Central memory CD8-positive, alpha-beta T cell (primary cell): ENCODE results near the gene PELI2.
A peak's percentile ranks its signal among the peaks of the same experiment; 100 is the strongest.

Source experiments
- ATAC-seq: fragments of 150-1000 bp; cut with Tn5 transposase; replicated peaks from 2 replicates; pipeline ENCODE4 v1.10.0; 2022; ENCODE audit warnings: mild to moderate bottlenecking, moderate FRiP score, moderate number of reproducible peaks; ENCODE audit not compliant: poor library complexity, severe bottlenecking; ENCODE audit errors: extremely low read depth
- DNase-seq, 2 donors: peaks; one replicate each; pipeline ENCODE4 v3.0.0; 2021; ENCODE audit warnings: low spot score in 2 of 2
- H3K27ac Mint-ChIP-seq: one replicate; pipeline ENCODE4 v1.8.0; 2022; ENCODE audit warnings: low read depth, mild to moderate bottlenecking, moderate library complexity, mixed read lengths
- H3K27me3 Mint-ChIP-seq: one replicate; pipeline ENCODE4 v1.8.0; 2022; ENCODE audit warnings: mixed read lengths
- H3K36me3 Mint-ChIP-seq: one replicate; pipeline ENCODE4 v1.8.0; 2022; ENCODE audit warnings: mild to moderate bottlenecking, moderate library complexity, mixed read lengths; ENCODE audit not compliant: insufficient read depth
- H3K4me1 Mint-ChIP-seq: one replicate; pipeline ENCODE4 v1.8.0; 2022; ENCODE audit warnings: mixed read lengths
- H3K4me3 Mint-ChIP-seq: one replicate; pipeline ENCODE4 v1.8.0; 2022; ENCODE audit warnings: mild to moderate bottlenecking, moderate library complexity, mixed read lengths
- H3K9me3 Mint-ChIP-seq: one replicate; pipeline ENCODE4 v1.8.0; 2022; ENCODE audit warnings: mixed read lengths

PELI2 gene

GRCh38 chr14:56324454-56324853 lies 206.2 kb downstream of the PELI2 start:
- DNase-seq (no peak), ATAC-seq (no peak)
- Mint-ChIP-seq H3K9me3 (peaks cover 8% of the 10 kb centered on the region), H3K4me1 (no peaks in the 10 kb centered on the region), H3K27ac (no peak overlapping the region), H3K36me3 (no peaks in the 10 kb centered on the region), H3K4me3 (no peak overlapping the region), H3K27me3 (peaks cover 10% of the 10 kb centered on the region)

DNA sequence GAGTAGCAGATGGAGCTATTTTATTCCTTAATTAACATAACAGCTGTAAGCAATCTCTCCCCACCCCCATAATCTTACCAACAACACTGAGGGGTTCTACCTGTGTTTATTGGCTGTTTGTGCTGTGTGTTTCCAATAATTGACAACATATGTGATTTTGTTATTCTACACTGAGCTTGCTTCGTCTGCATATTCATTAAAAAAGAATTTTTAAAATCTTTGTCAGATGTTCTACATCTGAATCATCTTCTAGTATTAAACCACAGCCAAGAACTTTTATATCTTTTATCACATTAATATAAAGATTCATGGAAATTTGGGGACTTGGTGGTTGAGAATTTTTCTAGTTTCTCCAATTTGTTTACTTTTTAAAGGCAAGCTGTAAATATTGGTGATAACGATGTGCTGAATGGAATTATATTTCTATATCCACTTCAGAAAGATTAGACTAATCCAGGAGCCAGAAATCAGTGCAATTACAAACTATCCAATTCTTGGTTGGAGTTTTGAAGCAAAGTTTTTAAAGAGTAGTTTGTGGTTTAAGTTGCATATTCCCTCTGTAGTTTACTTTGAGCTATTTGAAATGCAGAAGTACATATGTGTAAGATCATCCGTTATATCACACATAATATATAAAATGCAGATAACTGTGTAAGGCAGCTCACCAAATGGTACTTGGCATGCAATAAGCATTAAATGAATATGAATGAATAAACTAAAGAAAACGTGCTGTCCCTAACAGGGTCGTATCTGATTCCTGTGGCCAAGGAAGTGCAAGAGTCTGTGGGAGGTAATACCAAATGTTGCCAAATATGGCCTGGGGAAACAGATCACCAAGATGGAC lies 206.9 kb downstream of the PELI2 start:
- no peak for DNase-seq
- Mint-ChIP-seq H3K4me3 (no peak overlapping the region), H3K36me3 (no peaks in the 10 kb centered on the region), H3K27ac (no peak overlapping the region), H3K27me3 (peaks cover 4% of the 10 kb centered on the region), H3K9me3 (peaks cover 2% of the 10 kb centered on the region), H3K4me1 (no peaks in the 10 kb centered on the region)
- no peak for ATAC-seq

DNA sequence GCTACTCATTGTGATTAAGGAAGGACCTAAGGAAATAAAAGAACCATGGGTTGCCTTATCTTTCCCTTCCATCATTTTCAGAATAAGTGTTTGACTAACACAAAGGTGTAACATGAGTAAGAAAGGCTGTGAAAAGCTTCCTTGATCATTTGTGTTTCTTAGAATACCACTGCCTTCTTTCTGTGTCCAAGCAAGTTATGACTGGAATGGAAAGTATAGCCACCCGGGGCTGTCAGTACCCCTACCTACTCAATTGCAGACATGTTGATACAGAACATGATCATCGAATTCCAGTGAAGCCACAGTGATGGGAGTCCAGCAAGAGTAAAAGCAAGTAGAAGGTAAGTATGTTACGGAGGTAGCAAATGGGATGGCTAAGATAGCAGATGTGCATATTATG lies 209.8 kb downstream of the PELI2 start:
- ATAC-seq = no peak

GRCh38 chr14:56331592-56332216 lies 213.5 kb downstream of the PELI2 start:
- H3K4me3 Mint-ChIP-seq = no peak overlapping the region
- no peaks in the 10 kb centered on the region for H3K27me3 Mint-ChIP-seq
- H3K36me3 Mint-ChIP-seq = no peaks in the 10 kb centered on the region
- DNase-seq = no peak
- no peaks in the 10 kb centered on the region for H3K9me3 Mint-ChIP-seq
- H3K27ac Mint-ChIP-seq = no peak overlapping the region
- ATAC-seq = no peak
- H3K4me1 Mint-ChIP-seq = peaks cover 8% of the 10 kb centered on the region

More for the DNA sequence above, 209.8 kb downstream of the PELI2 start:
- H3K36me3 Mint-ChIP-seq = no peaks in the 10 kb centered on the region
- H3K4me3 Mint-ChIP-seq = no peak overlapping the region
- no peak for DNase-seq
- no peaks in the 10 kb centered on the region for H3K27me3 Mint-ChIP-seq
- no peak overlapping the region for H3K27ac Mint-ChIP-seq
- no peaks in the 10 kb centered on the region for H3K4me1 Mint-ChIP-seq
- no peaks in the 10 kb centered on the region for H3K9me3 Mint-ChIP-seq

GRCh38 chr14:56333359-56334292 lies 215.4 kb downstream of the PELI2 start:
- DNase-seq (no peak), ATAC-seq (no peak)
- no peaks in the 10 kb centered on the region for H3K36me3 Mint-ChIP-seq
- no peak overlapping the region for H3K27ac Mint-ChIP-seq
- no peak overlapping the region for H3K4me3 Mint-ChIP-seq
- H3K27me3 Mint-ChIP-seq = no peaks in the 10 kb centered on the region
- peaks cover 8% of the 10 kb centered on the region for H3K4me1 Mint-ChIP-seq
- H3K9me3 Mint-ChIP-seq = no peaks in the 10 kb centered on the region

DNA sequence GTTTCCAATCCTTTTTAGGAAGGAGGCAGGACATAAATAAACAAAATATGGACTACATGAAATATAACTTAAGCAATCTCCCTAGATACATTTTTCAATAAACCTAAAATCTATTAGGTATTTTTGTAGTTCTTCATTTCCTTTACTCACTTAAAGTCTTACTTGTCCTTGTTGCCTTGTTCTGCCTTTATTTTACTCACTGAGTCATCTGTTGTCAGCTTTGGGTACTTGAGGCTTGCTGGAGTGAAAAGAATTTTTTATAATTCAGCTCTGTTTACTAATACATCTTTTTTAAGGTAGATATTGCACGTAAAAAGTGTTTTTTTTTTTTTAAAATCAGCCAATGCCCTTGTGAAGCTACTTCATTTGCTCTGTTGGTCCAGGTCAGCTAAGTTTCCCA lies 216.2 kb downstream of the PELI2 start:
- H3K9me3 Mint-ChIP-seq = no peaks in the 10 kb centered on the region
- H3K27ac Mint-ChIP-seq = no peak overlapping the region
- H3K4me1 Mint-ChIP-seq = peaks cover 8% of the 10 kb centered on the region
- H3K27me3 Mint-ChIP-seq = no peaks in the 10 kb centered on the region
- DNase-seq (no peak), ATAC-seq (no peak)
- no peaks in the 10 kb centered on the region for H3K36me3 Mint-ChIP-seq
- no peak overlapping the region for H3K4me3 Mint-ChIP-seq

GRCh38 chr14:56338674-56339073 lies 220.5 kb downstream of the PELI2 start:
- H3K4me1 Mint-ChIP-seq = peaks cover 2% of the 10 kb centered on the region
- DNase-seq = no peak
- no peaks in the 10 kb centered on the region for H3K9me3 Mint-ChIP-seq
- H3K27me3 Mint-ChIP-seq = no peaks in the 10 kb centered on the region
- no peak overlapping the region for H3K27ac Mint-ChIP-seq
- no peak for ATAC-seq
- no peak overlapping the region for H3K4me3 Mint-ChIP-seq
- H3K36me3 Mint-ChIP-seq = no peaks in the 10 kb centered on the region

- Mint-ChIP-seq H3K36me3 (no peaks in the 10 kb centered on the region), H3K27me3 (no peaks in the 10 kb centered on the region), H3K9me3 (no peaks in the 10 kb centered on the region), H3K27ac (no peak overlapping the region), H3K4me3 (no peak overlapping the region), H3K4me1 (no peaks in the 10 kb centered on the region)
- ATAC-seq = peak; percentile 52
- DNase-seq = peak; percentile 14 to 22
Observed at GRCh38 chr14:56339855-56340701, 221.9 kb downstream of the PELI2 start.

GRCh38 chr14:56340932-56341331 lies 222.7 kb downstream of the PELI2 start:
- H3K27me3 Mint-ChIP-seq = no peaks in the 10 kb centered on the region
- no peak overlapping the region for H3K4me3 Mint-ChIP-seq
- H3K4me1 Mint-ChIP-seq = no peaks in the 10 kb centered on the region
- no peaks in the 10 kb centered on the region for H3K36me3 Mint-ChIP-seq
- no peaks in the 10 kb centered on the region for H3K9me3 Mint-ChIP-seq
- no peak for ATAC-seq
- DNase-seq = no peak
- no peak overlapping the region for H3K27ac Mint-ChIP-seq

GRCh38 chr14:56341766-56342493 lies 223.7 kb downstream of the PELI2 start:
- no peaks in the 10 kb centered on the region for H3K27me3 Mint-ChIP-seq
- H3K4me3 Mint-ChIP-seq = no peak overlapping the region
- no peaks in the 10 kb centered on the region for H3K9me3 Mint-ChIP-seq
- H3K36me3 Mint-ChIP-seq = no peaks in the 10 kb centered on the region
- no peak for ATAC-seq
- H3K27ac Mint-ChIP-seq = no peak overlapping the region
- no peaks in the 10 kb centered on the region for H3K4me1 Mint-ChIP-seq
- DNase-seq = no peak

DNA sequence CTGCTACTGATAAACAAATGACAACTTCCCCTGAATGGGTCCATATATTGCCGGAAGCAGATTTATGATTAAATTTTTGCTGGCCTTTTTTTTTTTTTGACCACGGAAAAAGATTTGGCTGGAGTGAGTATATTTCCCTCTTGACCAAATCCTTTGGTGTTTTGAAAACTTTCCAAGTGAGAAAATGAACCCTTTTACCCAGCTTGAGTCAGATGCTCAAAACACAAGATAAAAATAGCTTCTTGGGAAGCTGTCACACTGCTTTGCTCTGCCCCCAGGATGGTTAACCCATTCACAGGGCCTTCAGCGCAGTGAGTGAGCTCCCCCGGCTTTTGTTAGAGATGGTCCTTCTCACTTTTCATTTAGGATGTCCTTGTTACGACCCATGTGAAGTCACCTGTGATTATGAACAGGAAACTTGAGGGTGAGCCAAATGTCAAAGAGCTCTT lies 224.3 kb downstream of the PELI2 start:
- H3K27ac Mint-ChIP-seq = no peak overlapping the region
- no peaks in the 10 kb centered on the region for H3K4me1 Mint-ChIP-seq
- no peak overlapping the region for H3K4me3 Mint-ChIP-seq
- ATAC-seq (no peak), DNase-seq (no peak)
- no peaks in the 10 kb centered on the region for H3K9me3 Mint-ChIP-seq
- no peaks in the 10 kb centered on the region for H3K27me3 Mint-ChIP-seq
- no peaks in the 10 kb centered on the region for H3K36me3 Mint-ChIP-seq
